Endothelial cell of umbilical vein (primary cell): ENCODE data around the gene C1orf35. TPM values are rescaled to one million over a fixed set of nuclear protein-coding genes. Genes with fewer than 3 reads are reported as not detected.

Source experiments
- BruUV-seq: library from RNA; stranded (reverse); fragments of 400-500 nt; replicated peaks from 2 replicates; lab custom pipeline; 2021; lab: Mats Ljungman, UMichigan
- CTCF ChIA-PET: fragments of 300-600, 350-600 bp; sonication (Branson Sonifier 250); formaldehyde crosslinking; loops from one replicate; lab custom pipeline; 2021; ENCODE audit warnings: antibody characterized with exemption, inconsistent platforms; lab: Charles Lee
- POLR2A ChIA-PET: fragments of 300-600, 350-600 bp; sonication (Branson Sonifier 250); formaldehyde crosslinking; loops from one replicate; lab custom pipeline; 2021; ENCODE audit warnings: antibody characterized with exemption, inconsistent platforms; lab: Charles Lee
- DNase-seq: peaks from one replicate; pipeline ENCODE4 v3.0.0-alpha.2; 2011; ENCODE audit warnings: low read depth, low spot score
- FAIRE-seq: peaks from 2 replicates; lab custom pipeline; 2011; peaks lifted over from hg19 to GRCh38; lab: Jason Lieb, UNC
- H2AFZ ChIP-seq: 2 replicates; pipeline ENCODE4 v1.6.0; 2012; ENCODE audit warnings: low read depth, low read length, control low read depth, inconsistent platforms
- H3K27ac ChIP-seq: 2 replicates; pipeline ENCODE4 v1.5.1; 2011; ENCODE audit warnings: low read depth, mild to moderate bottlenecking, control low read depth, low read length, moderate library complexity; ENCODE audit not compliant: insufficient read depth
- H3K27me3 ChIP-seq, 2 experiments: 2 replicates each; pipeline versions ENCODE4 v1.6.0 to v1.6.1; 2011; ENCODE audit warnings: low read length in 2 of 2, mixed read lengths in 1 of 2; ENCODE audit not compliant: control insufficient read depth in 2 of 2, insufficient read depth in 2 of 2
- H3K36me3 ChIP-seq, 2 experiments: 2 replicates in 1 of 2; 3 replicates in 1 of 2; pipeline ENCODE4 v1.5.1; 2011; ENCODE audit warnings: low read length in 2 of 2, mild to moderate bottlenecking in 1 of 2, moderate library complexity in 1 of 2; ENCODE audit not compliant: control insufficient read depth in 2 of 2, insufficient read depth in 2 of 2; ENCODE audit errors: extremely low read depth in 1 of 2
- H3K4me1 ChIP-seq: 3 replicates; pipeline ENCODE4 v1.5.1; 2011; ENCODE audit warnings: mild to moderate bottlenecking, low read length; ENCODE audit not compliant: control insufficient read depth, insufficient read depth; ENCODE audit errors: extremely low read depth
- H3K4me2 ChIP-seq: 2 replicates; pipeline ENCODE4 v1.6.1; 2011; ENCODE audit warnings: low read length, control low read depth, mixed read lengths; ENCODE audit not compliant: insufficient read depth
- H3K4me3 ChIP-seq, 3 experiments: fragments of 200-600 bp in 1 of 3; sonication (generic), shearing (Covaris generic) in 1 of 3; replicated peaks in 1 of 3; 2 replicates each; pipeline ENCODE4 v1.5.1; 2011 to 2016; ENCODE audit warnings: control low read depth in 3 of 3, low read length in 3 of 3, mild to moderate bottlenecking in 2 of 3, inconsistent platforms in 1 of 3, low read depth in 1 of 3, moderate library complexity in 1 of 3; ENCODE audit not compliant: insufficient read depth in 1 of 3
- H3K79me2 ChIP-seq: 2 replicates; pipeline ENCODE4 v1.6.0; 2012; ENCODE audit warnings: low read length, inconsistent platforms; ENCODE audit not compliant: control insufficient read depth, insufficient read depth
- H3K9ac ChIP-seq: replicated peaks from 2 replicates; pipeline ENCODE3; 2011; ENCODE audit warnings: low read length, control low read depth; ENCODE audit not compliant: insufficient read depth; ENCODE audit errors: extremely low read depth
- H3K9me1 ChIP-seq: replicated peaks from 3 replicates; pipeline ENCODE4 v1.6.0; 2011; ENCODE audit warnings: mild to moderate bottlenecking, low read length; ENCODE audit not compliant: control insufficient read depth, insufficient read depth; ENCODE audit errors: extremely low read depth
- H3K9me3 ChIP-seq: replicated peaks from 2 replicates; pipeline ENCODE4 v1.5.1; 2012; ENCODE audit warnings: low read length, inconsistent platforms; ENCODE audit not compliant: control insufficient read depth, insufficient read depth
- H4K20me1 ChIP-seq: replicated peaks from 2 replicates; pipeline ENCODE3; 2011; ENCODE audit warnings: mild to moderate bottlenecking, low read length; ENCODE audit not compliant: control insufficient read depth, insufficient read depth; ENCODE audit errors: extremely low read depth
- CTCF ChIP-seq, 2 donors: IDR thresholded peaks; 1 replicate in 1 of 2; 2 replicates in 1 of 2; pipeline ENCODE4 v1.5.1; 2011; ENCODE audit warnings: low read length in 2 of 2, mild to moderate bottlenecking in 2 of 2, moderate library complexity in 2 of 2, control low read depth in 1 of 2, inconsistent platforms in 1 of 2, low read depth in 1 of 2; ENCODE audit not compliant: insufficient read depth in 1 of 2; ENCODE audit errors: extremely low read depth in 1 of 2
- EZH2 ChIP-seq: IDR thresholded peaks from 2 replicates; pipeline ENCODE4 v1.6.1; 2012; ENCODE audit warnings: borderline replicate concordance, low read depth, mild to moderate bottlenecking, moderate library complexity, low read length, inconsistent platforms; ENCODE audit not compliant: severe bottlenecking
- FOS ChIP-seq: IDR thresholded peaks from 2 replicates; pipeline ENCODE4 v1.6.1; 2011; ENCODE audit warnings: mild to moderate bottlenecking, low read length, moderate library complexity, borderline replicate concordance; ENCODE audit not compliant: insufficient read depth
- GATA2 ChIP-seq: IDR thresholded peaks from 2 replicates; pipeline ENCODE4 v1.7.0; 2011; ENCODE audit warnings: low read depth, mild to moderate bottlenecking, moderate library complexity, mixed read lengths, low read length; ENCODE audit not compliant: insufficient read length, insufficient read depth
- JUN ChIP-seq: IDR thresholded peaks from 2 replicates; pipeline ENCODE4 v1.6.1; 2011; ENCODE audit warnings: borderline replicate concordance, low read depth; ENCODE audit not compliant: insufficient read length, insufficient read depth
- MAX ChIP-seq: IDR thresholded peaks from 2 replicates; pipeline ENCODE4 v1.6.1; 2011; ENCODE audit not compliant: insufficient read depth, insufficient read length
- MYC ChIP-seq: IDR thresholded peaks from one replicate; pipeline ENCODE4 v1.6.1; 2011; ENCODE audit warnings: mild to moderate bottlenecking, low read depth, low read length
- POLR2A ChIP-seq: IDR thresholded peaks from 2 replicates; pipeline ENCODE4 v1.6.1; 2012; ENCODE audit warnings: low read depth, mild to moderate bottlenecking, control low read depth, low read length
- POLR2AphosphoS5 ChIP-seq: IDR thresholded peaks from 2 replicates; pipeline ENCODE4 v1.6.1; 2012; ENCODE audit warnings: low read depth, mild to moderate bottlenecking, control low read depth, low read length, moderate library complexity; ENCODE audit not compliant: insufficient read depth
- dilution Hi-C: fragments of 300-500 bp; cut with MboI; formaldehyde crosslinking; loops from one replicate; pipeline ENCODE4 v1.15.0; 2019; ENCODE audit warnings: low sequenced_read_pairs; ENCODE audit not compliant: extremely low pct_ligation_motif_present
- intact Hi-C: fragments of 100-400 bp; cut with micrococcal nuclease; formaldehyde crosslinking; loops from one replicate; pipeline ENCODE4 v1.10.0; 2022
- polyA plus RNA-seq, 4 experiments: library from polyadenylated mRNA; depleted of rRNA in 3 of 4; stranded (reverse) in 3 of 4; unstranded in 1 of 4; fragments of >200 nt; gene quantifications; 2 replicates each; pipeline versions ENCODE4 v1.2.1 to v1.2.3, GENCODE V29; 2011 to 2012; ENCODE audit warnings: missing spikeins in 1 of 4
- total RNA-seq: library from RNA; stranded (reverse); gene quantifications from 2 replicates; pipeline ENCODE4 v1.2.3, GENCODE V29; 2021

C1orf35 gene
- total and polyA plus RNA-seq, 2 donors (not counting 3 experiments of a cell fraction or from before 2014, with no cell fraction given): 19.9 to 21.7 TPM

GRCh38 chr1:228062812-228063211 is 40.3 kb downstream of the C1orf35 start:
- DNase-seq (no peak), FAIRE-seq (no peak)
- Histone ChIP-seq H3K27ac (no peak overlapping the region), H3K4me3 (no peak overlapping the region), H3K27me3 (peaks cover 17 to 19% of the 10 kb centered on the region in 2 experiments), H4K20me1 (no peaks in the 10 kb centered on the region), H3K4me1 (no peaks in the 10 kb centered on the region), H3K9me1 (no peaks in the 10 kb centered on the region), H3K9ac (no peak overlapping the region), H3K9me3 (no peaks in the 10 kb centered on the region), H3K36me3 (no peaks in the 10 kb centered on the region), H3K4me2 (no peak overlapping the region), H2AFZ (no peak overlapping the region), H3K79me2 (no peaks in the 10 kb centered on the region)
- dilution Hi-C loops: no loop called here
- POLR2A ChIA-PET: no interaction called here
- no peak for TF ChIP-seq JUN
- CTCF ChIA-PET: no interaction called here
- intact Hi-C loops: no loop called here
- no TSS peak for BruUV-seq

GRCh38 chr1:228062085-228062791 is 40.9 kb downstream of the C1orf35 start:
- BruUV-seq: no TSS peak
- CTCF ChIA-PET: no interaction called here

More at GRCh38 chr1:228062085-228062791, 40.9 kb downstream of the C1orf35 start:
- FAIRE-seq (no peak), DNase-seq (no peak)
- POLR2A ChIA-PET: no interaction called here
- intact Hi-C loops (no loop called here), dilution Hi-C loops (no loop called here)
- H3K36me3 ChIP-seq: no peaks in the 10 kb centered on the region
- no peak for TF ChIP-seq MAX
- no peak for TF ChIP-seq GATA2
- no peak for TF ChIP-seq JUN
- no peak for TF ChIP-seq EZH2
- TF ChIP-seq POLR2A: no peak
- no peak for TF ChIP-seq POLR2AphosphoS5
- no peak for TF ChIP-seq CTCF (IDR thresholded peaks at IDR 0.05; ENCODE audit: extremely low read depth in 1 of 2, insufficient read depth in 1 of 2, low read depth in 1 of 2, low read length in 2 of 2)
- TF ChIP-seq FOS: no peak
- TF ChIP-seq MYC: no peak
- H3K9me1 ChIP-seq: no peaks in the 10 kb centered on the region
- H3K79me2 ChIP-seq: no peaks in the 10 kb centered on the region
- H3K4me3 ChIP-seq: no peak overlapping the region
- no peak overlapping the region for H3K4me2 ChIP-seq
- H3K27me3 ChIP-seq: peaks cover 16 to 22% of the 10 kb centered on the region in 2 experiments
- no peaks in the 10 kb centered on the region for H3K4me1 ChIP-seq
- no peak overlapping the region for H2AFZ ChIP-seq
- no peaks in the 10 kb centered on the region for H3K9me3 ChIP-seq
- H3K27ac ChIP-seq: no peak overlapping the region
- no peak overlapping the region for H3K9ac ChIP-seq
- H4K20me1 ChIP-seq: no peaks in the 10 kb centered on the region
